Measurements from ENCODE around the gene DDX47.
"Not testable (repeated sequence)": the region's sequence is repeated elsewhere in the genome, so short reads cannot be mapped to it uniquely, and the experiment has no call there.

Gene DDX47

GRCh38 chr12:12823300-12823699 lies 10.2 kb downstream of the DDX47 start:
- DNase-seq = no peak

GRCh38 chr12:12823811-12824210 lies 10.7 kb downstream of the DDX47 start:
- no peak for DNase-seq

- no peak for DNase-seq
Measured at GRCh38 chr12:12835378-12836146, 22.4 kb downstream of the DDX47 start.

GRCh38 chr12:12836571-12836970 lies 23.4 kb downstream of the DDX47 start:
- DNase-seq = no peak

- no peak for DNase-seq
Measured at GRCh38 chr12:12837025-12837812, 24.1 kb downstream of the DDX47 start.

GRCh38 chr12:12837813-12838153 lies 24.6 kb downstream of the DDX47 start:
- DNase-seq = no peak

GRCh38 chr12:12839003-12839395 lies 25.9 kb downstream of the DDX47 start:
- DNase-seq = no peak

- DNase-seq = not testable (repeated sequence)
Measured at GRCh38 chr12:12839439-12839838, 26.3 kb downstream of the DDX47 start.

- no peak for DNase-seq
Measured at GRCh38 chr12:12839873-12840579, 26.9 kb downstream of the DDX47 start.

- DNase-seq = no peak
Measured at GRCh38 chr12:12840580-12840899, 27.4 kb downstream of the DDX47 start.

GRCh38 chr12:12841428-12841827 lies 28.3 kb downstream of the DDX47 start:
- DNase-seq = not testable (repeated sequence)

GRCh38 chr12:12845794-12846243 lies 32.7 kb downstream of the DDX47 start:
- DNase-seq = no peak

- not testable (repeated sequence) for DNase-seq
Measured at GRCh38 chr12:12846780-12847179, 33.6 kb downstream of the DDX47 start.

- DNase-seq = no peak
Measured at GRCh38 chr12:12853435-12853834, 40.3 kb downstream of the DDX47 start.

GRCh38 chr12:12859690-12860089 lies 46.5 kb downstream of the DDX47 start:
- no peak for DNase-seq

GRCh38 chr12:12864243-12864642 lies 51.1 kb downstream of the DDX47 start:
- no peak for DNase-seq

GRCh38 chr12:12868477-12869235 lies 55.5 kb downstream of the DDX47 start:
- DNase-seq = no peak

- no peak for DNase-seq
Measured at GRCh38 chr12:12870465-12870864, 57.3 kb downstream of the DDX47 start.

GRCh38 chr12:12871587-12872138 lies 58.5 kb downstream of the DDX47 start:
- no peak for DNase-seq

GRCh38 chr12:12872139-12872933 lies 59.2 kb downstream of the DDX47 start:
- DNase-seq = no peak

- no peak for DNase-seq
Measured at GRCh38 chr12:12872934-12873275, 59.8 kb downstream of the DDX47 start.

GRCh38 chr12:12874029-12874428 lies 60.9 kb downstream of the DDX47 start:
- no peak for DNase-seq
